ENCODE results near the gene SESTD1. TPM values are rescaled to one million over a fixed set of nuclear protein-coding genes. Genes with fewer than 3 reads are reported as not detected.

The SESTD1 gene
- total RNA-seq, 2 experiments from 2014 or later = 3.2 to 21.4 TPM

DNA sequence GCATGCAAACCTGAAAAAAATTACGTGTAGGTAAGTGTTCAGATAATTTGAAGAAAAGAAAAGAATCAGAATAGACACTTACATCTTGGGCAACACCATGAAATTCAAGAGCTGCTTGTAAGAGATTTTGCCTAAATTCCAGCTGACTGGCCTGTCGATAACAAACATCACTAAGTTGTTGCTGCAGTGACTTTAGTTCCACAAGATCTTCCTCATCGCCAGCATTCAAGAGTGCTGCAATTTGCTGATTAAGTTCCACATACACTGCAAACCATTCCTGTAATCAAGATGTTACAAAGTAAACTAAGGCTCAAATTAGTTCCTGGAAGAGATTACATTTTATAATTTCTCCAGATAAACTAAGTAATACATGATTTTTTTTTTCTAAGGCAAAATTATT is 140.3 kb downstream of the SESTD1 start:
- ChIA-PET CTCF (ENCODE audit: unreplicated experiment) (no interaction called here), POLR2A (interaction anchor here (0.7 kb wide), 1 partner anchor 215 kb away, joined by 3 read pairs; no protein-coding TSS in a partner anchor)
- no peak for DNase-seq (ENCODE audit: low spot score)
- no peaks in the 10 kb centered on the region for H3K36me3 ChIP-seq (ENCODE audit: insufficient read depth, low read length)
- H3K9me3 ChIP-seq (ENCODE audit: low read length) = no peaks in the 10 kb centered on the region
- no peaks in the 10 kb centered on the region for H3K4me1 ChIP-seq (ENCODE audit: insufficient read depth, low read length, poor library complexity, severe bottlenecking)
- H3K79me2 ChIP-seq (ENCODE audit: insufficient read depth, low read depth, low read length) = no peaks in the 10 kb centered on the region
- H3K4me3 ChIP-seq (ENCODE audit: low read depth, low read length, poor library complexity, severe bottlenecking) = no peak overlapping the region
- H3K9me2 ChIP-seq (ENCODE audit: insufficient read depth, low read length) = no peaks in the 10 kb centered on the region
- H3K27ac ChIP-seq (ENCODE audit: low read depth, low read length, poor library complexity, severe bottlenecking) = no peak overlapping the region
- no peak for TF ChIP-seq EZH2phosphoT487 (IDR thresholded peaks at IDR 0.05; ENCODE audit: borderline replicate concordance, low read depth, low read length)
- TF ChIP-seq, protein P1, sequence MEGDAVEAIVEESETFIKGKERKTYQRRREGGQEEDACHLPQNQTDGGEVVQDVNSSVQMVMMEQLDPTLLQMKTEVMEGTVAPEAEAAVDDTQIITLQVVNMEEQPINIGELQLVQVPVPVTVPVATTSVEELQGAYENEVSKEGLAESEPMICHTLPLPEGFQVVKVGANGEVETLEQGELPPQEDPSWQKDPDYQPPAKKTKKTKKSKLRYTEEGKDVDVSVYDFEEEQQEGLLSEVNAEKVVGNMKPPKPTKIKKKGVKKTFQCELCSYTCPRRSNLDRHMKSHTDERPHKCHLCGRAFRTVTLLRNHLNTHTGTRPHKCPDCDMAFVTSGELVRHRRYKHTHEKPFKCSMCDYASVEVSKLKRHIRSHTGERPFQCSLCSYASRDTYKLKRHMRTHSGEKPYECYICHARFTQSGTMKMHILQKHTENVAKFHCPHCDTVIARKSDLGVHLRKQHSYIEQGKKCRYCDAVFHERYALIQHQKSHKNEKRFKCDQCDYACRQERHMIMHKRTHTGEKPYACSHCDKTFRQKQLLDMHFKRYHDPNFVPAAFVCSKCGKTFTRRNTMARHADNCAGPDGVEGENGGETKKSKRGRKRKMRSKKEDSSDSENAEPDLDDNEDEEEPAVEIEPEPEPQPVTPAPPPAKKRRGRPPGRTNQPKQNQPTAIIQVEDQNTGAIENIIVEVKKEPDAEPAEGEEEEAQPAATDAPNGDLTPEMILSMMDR (conservative IDR thresholded peaks at IDR 0.05; ENCODE audit: low read length) = no peak
- H4K20me1 ChIP-seq (ENCODE audit: insufficient read depth, low read length) = no peaks in the 10 kb centered on the region
- no peak overlapping the region for H3K4me2 ChIP-seq (ENCODE audit: low read length)
- no TSS peak for BruUV-seq (replicated peaks)
- intact Hi-C loops (cut with micrococcal nuclease; ENCODE audit: unreplicated experiment) = no loop called here
- H2AFZ ChIP-seq (ENCODE audit: low read length) = no peak overlapping the region

DNA sequence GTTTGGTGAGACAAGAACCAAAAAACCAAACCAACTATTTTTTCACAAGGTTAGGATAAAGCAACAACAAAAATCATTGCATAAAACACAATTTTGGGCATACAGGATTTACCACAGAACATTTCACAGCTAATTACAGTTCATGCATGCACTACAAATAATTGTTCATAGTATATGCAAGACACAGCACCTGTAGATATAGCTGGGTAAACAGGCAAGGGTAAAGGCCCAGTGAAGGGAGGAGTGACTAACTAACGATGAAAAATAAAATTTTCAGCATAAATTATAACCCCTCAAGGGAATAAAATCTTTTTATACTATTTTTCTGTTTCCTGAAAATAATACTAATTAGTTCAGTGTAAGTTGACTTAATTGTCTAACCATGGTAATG is 141.4 kb downstream of the SESTD1 start:
- H3K27ac ChIP-seq (ENCODE audit: low read depth, low read length, poor library complexity, severe bottlenecking) = no peak overlapping the region
- no peak overlapping the region for H2AFZ ChIP-seq (ENCODE audit: low read length)
- H3K4me3 ChIP-seq (ENCODE audit: low read depth, low read length, poor library complexity, severe bottlenecking) = no peak overlapping the region
- H3K4me2 ChIP-seq (ENCODE audit: low read length) = no peak overlapping the region
- CTCF ChIA-PET (ENCODE audit: unreplicated experiment) = no interaction called here
- POLR2A ChIA-PET = interaction anchor here (0.6 to 0.7 kb wide), 2 partner anchors 136 to 1365 kb away, joined by 4 to 7 read pairs; no protein-coding TSS in a partner anchor
- DNase-seq (ENCODE audit: low spot score) = no peak
- no peaks in the 10 kb centered on the region for H3K4me1 ChIP-seq (ENCODE audit: insufficient read depth, low read length, poor library complexity, severe bottlenecking)
- H3K36me3 ChIP-seq (ENCODE audit: insufficient read depth, low read length) = no peaks in the 10 kb centered on the region
- no peaks in the 10 kb centered on the region for H3K9me3 ChIP-seq (ENCODE audit: low read length)
- no peaks in the 10 kb centered on the region for H3K79me2 ChIP-seq (ENCODE audit: insufficient read depth, low read depth, low read length)
- no TSS peak for BruUV-seq (replicated peaks)
- no peak for TF ChIP-seq EZH2phosphoT487 (IDR thresholded peaks at IDR 0.05; ENCODE audit: borderline replicate concordance, low read depth, low read length)
- TF ChIP-seq, protein P1 (conservative IDR thresholded peaks at IDR 0.05; ENCODE audit: low read length) = no peak
- H4K20me1 ChIP-seq (ENCODE audit: insufficient read depth, low read length) = no peaks in the 10 kb centered on the region
- intact Hi-C loops (cut with micrococcal nuclease; ENCODE audit: unreplicated experiment) = no loop called here
- no peaks in the 10 kb centered on the region for H3K9me2 ChIP-seq (ENCODE audit: insufficient read depth, low read length)

DNA sequence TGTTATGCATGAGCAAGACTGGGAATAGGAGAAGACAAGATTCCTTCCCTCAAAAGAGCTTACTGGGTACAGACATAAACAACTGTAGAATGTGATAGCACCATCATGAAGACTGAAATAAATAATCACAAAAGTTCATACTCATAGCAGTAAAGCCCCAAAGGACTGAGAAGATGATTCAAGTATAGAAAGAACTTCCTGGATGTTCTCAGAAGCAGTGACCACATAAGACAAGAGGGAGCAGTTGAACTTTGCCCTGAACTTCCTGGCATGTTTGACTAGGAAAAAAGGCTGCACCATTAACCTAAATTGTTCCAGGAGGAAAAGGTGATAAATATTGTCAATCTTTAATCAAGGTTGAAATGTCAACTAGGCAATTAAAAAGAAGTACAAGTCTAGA is 156.9 kb downstream of the SESTD1 start:
- intact Hi-C loops (cut with micrococcal nuclease; ENCODE audit: unreplicated experiment) = no loop called here

More for the DNA sequence above, 156.9 kb downstream of the SESTD1 start:
- Histone ChIP-seq H3K36me3 (ENCODE audit: insufficient read depth, low read length) (no peaks in the 10 kb centered on the region), H3K79me2 (ENCODE audit: insufficient read depth, low read depth, low read length) (no peaks in the 10 kb centered on the region), H3K9me2 (ENCODE audit: insufficient read depth, low read length) (no peaks in the 10 kb centered on the region), H3K9me3 (ENCODE audit: low read length) (no peaks in the 10 kb centered on the region), H3K4me2 (ENCODE audit: low read length) (no peak overlapping the region), H4K20me1 (ENCODE audit: insufficient read depth, low read length) (no peaks in the 10 kb centered on the region), H3K27ac (ENCODE audit: low read depth, low read length, poor library complexity, severe bottlenecking) (no peak overlapping the region), H2AFZ (ENCODE audit: low read length) (no peak overlapping the region), H3K4me1 (ENCODE audit: insufficient read depth, low read length, poor library complexity, severe bottlenecking) (no peaks in the 10 kb centered on the region), H3K4me3 (ENCODE audit: low read depth, low read length, poor library complexity, severe bottlenecking) (no peak overlapping the region)
- no peak for DNase-seq (ENCODE audit: low spot score)
- CTCF ChIA-PET (ENCODE audit: unreplicated experiment) = interaction anchor here (1.1 kb wide), 1 partner anchor 11 kb away, joined by 3 read pairs; no protein-coding TSS in a partner anchor
- TF ChIP-seq, protein P1 (conservative IDR thresholded peaks at IDR 0.05; ENCODE audit: low read length) = no peak
- no peak for TF ChIP-seq EZH2phosphoT487 (IDR thresholded peaks at IDR 0.05; ENCODE audit: borderline replicate concordance, low read depth, low read length)
- POLR2A ChIA-PET = interaction anchor here (3.0 kb wide), 1 partner anchor 13 kb away, joined by 16 read pairs; no protein-coding TSS in a partner anchor
- BruUV-seq (replicated peaks) = no TSS peak
